HCEC 1CT (cell line): Measurements from ENCODE around the gene LASP1.
"Not testable (repeated sequence)": the region's sequence is repeated elsewhere in the genome, so short reads cannot be mapped to it uniquely, and the experiment has no call there.

ENCODE experiments used
- DNase-seq: peaks from one replicate; pipeline ENCODE4 v3.0.0-alpha.2; 2017

LASP1 gene

DNA sequence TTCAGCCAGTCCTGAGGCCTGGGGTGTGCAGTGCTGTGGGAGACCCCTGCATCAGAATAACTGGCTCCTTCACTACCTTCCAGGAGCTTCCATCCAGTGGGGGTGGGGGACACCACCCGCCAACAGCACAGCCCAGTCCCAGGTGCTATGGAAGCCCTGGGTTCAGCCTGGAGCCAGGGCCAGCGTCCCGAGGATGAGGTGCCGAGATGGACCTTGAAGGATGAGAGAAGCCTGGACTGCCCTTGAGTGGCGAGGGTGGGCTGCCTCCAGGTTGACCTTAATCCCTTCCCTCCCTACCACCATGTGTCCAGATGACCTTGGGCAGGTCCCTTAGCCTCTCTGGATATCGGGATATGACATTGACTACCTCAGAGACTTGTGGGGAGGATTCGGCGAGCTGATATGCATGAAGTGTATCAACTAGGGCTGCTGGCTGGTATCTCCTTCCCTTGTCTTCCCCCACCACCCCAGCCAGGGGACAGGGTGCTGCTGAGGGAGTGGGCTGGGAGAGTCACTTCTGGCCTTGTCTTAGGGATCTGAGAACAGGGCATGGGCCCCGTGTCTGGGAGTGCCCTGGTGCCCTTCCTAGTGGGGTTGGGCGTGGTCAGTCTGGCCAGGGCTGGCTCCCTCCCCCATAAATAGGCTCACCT lies 41.3 kb downstream of the LASP1 start:
- no peak for DNase-seq

DNA sequence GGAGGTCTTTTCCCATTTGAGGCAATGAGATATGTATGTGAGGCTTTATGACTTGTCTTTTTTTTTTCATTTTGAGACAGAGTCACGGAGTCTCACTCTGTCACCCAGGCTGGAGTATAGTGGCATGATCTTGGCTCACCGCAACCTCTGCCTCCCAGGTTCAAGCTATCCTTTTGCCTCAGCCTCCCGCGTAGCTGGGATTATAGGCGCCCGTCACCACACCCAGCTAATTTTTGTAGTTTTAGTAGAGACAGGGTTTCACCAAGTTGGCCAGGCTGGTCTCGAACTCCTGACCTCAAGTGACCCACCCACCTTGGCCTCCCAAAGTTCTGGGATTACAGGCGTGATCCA lies 41.8 kb downstream of the LASP1 start:
- DNase-seq = not testable (repeated sequence)

DNA sequence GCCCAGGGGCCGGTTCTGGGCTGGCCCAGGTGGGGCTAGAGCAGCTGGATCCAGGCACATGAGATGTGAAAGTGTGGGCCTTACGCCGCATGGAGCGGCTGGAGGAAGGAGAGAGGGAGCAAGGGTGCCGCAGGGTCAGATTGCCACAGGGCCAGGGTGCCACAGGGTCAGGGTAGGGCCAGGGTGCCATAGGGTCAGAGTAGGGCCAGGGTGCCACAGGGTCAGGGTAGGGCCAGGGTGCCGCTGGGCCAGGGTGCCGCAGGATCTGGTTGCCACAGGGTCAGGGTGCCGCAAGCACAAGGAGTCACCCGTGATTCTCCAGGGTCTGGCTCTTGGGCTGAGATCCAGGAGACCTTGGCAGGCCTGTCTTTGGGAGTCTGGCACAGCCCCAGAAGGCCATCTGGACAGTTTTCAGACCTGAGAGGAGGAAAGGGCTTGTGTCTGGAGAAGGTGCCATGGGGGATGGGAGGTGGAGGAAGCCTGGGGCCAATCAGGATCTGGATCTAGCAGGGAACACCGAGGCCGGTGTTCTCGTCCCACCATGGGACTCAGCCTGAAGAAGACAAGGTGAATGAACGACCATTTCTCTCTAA lies 42.5 kb downstream of the LASP1 start:
- no peak for DNase-seq

DNA sequence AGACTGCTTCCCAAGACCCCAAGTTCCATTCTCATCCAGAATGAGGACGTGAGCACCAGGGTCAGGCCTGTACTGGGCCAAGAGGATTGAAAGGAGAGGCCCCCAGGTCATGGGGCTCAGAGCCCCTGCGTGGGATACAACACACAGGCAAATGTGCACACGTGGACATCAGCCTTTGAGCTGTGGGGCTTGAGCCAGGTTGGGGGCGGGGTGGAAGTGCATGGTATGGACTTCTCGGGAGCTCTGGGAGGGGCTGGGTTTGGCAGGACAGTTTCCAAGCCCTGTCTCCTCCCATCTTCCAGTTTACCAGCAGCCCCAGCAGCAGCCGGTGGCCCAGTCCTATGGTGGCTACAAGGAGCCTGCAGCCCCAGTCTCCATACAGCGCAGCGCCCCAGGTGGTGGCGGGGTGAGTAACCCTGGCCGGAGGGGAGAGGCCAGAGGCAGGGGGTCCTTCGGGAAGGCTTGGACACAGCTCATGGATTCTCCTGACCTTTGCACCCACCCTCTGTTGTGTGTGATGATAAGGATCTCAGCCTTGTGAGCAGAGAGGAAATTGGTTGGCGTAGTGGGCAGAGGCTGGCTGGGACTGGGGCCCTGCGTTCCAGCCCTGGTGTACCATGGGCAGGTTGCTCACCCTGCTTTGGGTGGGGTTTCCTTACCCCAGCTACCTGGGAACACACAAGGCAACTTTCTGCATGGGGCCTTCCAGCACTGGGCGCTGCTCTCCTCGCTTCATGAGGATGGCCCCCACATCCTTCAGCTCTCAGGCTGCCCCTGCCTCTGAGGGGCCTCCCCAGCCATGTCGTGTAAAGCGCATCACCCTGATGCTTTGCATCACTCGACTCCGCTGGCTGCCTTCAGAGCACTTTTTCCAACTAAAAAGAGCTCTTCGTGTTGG lies 45.1 kb downstream of the LASP1 start:
- no peak for DNase-seq

DNA sequence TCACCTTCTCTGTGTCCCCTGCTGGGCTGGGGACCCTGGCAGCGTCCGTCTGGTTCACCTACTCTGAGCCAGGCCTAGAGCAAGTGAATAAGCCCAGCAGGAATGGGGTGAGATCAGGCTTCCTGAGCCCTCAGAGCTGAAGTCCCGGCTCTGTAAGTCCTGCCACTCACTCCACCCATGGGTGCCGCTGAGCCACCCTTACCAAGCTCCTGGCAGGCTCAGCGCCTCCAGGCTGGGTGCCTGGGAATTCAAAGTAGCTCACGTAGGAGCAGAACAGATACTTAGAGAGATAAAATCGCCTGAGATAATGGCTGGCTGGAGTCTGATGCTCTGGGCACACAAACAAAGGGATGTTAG lies 45.8 kb downstream of the LASP1 start:
- DNase-seq = no peak

DNA sequence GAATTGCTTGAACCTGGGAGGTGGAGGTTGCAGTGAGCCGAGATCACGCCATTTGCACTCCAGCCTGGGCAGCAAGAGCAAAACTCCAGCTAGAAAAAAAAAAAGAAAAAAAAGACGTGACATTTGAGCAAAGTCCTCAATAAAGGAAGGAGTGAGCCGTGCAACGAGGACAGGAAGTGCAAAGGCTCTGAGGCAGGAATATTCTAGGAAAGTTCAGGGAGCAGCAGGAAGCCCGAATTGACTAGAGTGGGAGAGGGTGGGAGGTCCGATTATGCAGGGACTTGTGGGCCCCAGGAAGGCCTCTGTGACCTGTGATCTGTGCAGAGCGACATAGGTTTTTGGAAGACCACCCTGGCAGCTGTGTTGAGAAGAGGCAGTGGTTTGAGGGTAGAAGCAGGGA lies 46.9 kb downstream of the LASP1 start:
- DNase-seq = no peak

DNA sequence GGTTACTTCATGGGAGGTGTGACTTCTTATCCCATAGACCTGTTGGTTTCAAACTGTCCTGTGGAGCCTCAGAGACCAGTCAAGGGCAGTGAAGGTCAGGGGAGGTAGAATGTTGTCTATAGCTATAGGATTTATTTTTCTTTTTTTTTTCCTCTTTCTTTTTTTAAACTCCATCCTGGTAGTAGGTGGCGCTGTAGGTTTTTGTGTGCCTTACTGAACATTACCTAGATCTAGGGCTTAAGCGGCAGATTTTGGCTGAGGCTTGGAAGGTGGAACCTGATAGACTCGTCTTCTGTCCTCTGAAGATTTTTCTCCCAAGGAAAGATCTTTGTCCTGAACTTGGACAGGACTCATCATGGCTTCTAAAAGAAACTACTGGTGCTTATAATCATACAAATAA lies 47.4 kb downstream of the LASP1 start:
- no peak for DNase-seq

DNA sequence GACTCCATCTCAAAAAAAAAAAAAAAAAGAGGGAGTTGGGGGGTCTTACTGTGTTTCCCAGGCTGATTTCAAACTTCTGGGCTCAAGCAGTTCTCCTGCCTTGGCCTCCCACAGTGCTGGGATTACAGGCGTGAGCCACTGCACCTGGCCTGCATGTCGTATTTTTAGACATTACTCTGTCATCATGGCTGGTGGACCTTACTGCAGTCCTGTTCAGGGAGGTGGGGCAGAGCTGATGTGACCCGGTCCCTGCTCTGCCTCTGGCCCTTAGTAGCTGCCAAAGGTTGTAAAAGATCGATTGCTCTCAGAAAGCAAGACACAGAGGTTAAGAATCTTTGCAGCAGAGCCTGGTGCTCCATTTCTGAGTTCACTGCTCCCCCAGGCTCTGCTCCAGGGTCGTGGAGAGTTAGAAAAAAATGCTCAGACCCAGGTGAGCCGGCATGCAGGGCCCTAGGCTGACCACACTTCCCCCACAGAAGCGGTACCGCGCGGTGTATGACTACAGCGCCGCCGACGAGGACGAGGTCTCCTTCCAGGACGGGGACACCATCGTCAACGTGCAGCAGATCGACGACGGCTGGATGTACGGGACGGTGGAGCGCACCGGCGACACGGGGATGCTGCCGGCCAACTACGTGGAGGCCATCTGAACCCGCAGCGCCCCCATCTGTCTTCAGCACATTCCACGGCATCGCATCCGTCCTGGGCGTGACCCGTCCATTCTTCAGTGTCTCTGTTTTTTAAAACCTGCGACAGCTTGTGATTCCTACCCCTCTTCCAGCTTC lies 48.5 kb downstream of the LASP1 start:
- DNase-seq = no peak

DNA sequence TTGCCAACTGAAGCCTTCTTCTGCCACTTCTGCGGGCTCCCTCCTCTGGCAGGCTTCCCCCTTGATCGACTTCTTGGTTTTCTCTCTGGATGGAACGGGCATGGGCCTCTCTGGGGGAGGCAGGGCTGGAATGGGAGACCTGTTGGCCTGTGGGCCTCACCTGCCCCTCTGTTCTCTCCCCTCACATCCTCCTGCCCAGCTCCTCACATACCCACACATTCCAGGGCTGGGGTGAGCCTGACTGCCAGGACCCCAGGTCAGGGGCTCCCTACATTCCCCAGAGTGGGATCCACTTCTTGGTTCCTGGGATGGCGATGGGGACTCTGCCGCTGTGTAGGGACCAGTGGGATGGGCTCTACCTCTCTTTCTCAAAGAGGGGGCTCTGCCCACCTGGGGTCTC lies 49.1 kb downstream of the LASP1 start:
- DNase-seq = no peak

DNA sequence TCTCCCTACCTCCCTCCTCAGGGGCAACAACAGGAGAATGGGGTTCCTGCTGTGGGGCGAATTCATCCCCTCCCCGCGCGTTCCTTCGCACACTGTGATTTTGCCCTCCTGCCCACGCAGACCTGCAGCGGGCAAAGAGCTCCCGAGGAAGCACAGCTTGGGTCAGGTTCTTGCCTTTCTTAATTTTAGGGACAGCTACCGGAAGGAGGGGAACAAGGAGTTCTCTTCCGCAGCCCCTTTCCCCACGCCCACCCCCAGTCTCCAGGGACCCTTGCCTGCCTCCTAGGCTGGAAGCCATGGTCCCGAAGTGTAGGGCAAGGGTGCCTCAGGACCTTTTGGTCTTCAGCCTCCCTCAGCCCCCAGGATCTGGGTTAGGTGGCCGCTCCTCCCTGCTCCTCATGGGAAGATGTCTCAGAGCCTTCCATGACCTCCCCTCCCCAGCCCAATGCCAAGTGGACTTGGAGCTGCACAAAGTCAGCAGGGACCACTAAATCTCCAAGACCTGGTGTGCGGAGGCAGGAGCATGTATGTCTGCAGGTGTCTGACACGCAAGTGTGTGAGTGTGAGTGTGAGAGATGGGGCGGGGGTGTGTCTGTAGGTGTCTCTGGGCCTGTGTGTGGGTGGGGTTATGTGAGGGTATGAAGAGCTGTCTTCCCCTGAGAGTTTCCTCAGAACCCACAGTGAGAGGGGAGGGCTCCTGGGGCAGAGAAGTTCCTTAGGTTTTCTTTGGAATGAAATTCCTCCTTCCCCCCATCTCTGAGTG lies 49.6 kb downstream of the LASP1 start:
- no peak for DNase-seq

DNA sequence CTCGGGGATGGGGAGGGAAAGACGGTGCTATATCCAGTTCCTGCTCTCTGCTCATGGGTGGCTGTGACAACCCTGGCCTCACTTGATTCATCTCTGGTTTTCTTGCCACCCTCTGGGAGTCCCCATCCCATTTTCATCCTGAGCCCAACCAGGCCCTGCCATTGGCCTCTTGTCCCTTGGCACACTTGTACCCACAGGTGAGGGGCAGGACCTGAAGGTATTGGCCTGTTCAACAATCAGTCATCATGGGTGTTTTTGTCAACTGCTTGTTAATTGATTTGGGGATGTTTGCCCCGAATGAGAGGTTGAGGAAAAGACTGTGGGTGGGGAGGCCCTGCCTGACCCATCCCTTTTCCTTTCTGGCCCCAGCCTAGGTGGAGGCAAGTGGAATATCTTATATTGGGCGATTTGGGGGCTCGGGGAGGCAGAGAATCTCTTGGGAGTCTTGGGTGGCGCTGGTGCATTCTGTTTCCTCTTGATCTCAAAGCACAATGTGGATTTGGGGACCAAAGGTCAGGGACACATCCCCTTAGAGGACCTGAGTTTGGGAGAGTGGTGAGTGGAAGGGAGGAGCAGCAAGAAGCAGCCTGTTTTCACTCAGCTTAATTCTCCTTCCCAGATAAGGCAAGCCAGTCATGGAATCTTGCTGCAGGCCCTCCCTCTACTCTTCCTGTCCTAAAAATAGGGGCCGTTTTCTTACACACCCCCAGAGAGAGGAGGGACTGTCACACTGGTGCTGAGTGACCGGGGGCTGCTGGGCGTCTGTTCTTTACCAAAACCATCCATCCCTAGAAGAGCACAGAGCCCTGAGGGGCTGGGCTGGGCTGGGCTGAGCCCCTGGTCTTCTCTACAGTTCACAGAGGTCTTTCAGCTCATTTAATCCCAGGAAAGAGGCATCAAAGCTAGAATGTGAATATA lies 50.8 kb downstream of the LASP1 start:
- no peak for DNase-seq

DNA sequence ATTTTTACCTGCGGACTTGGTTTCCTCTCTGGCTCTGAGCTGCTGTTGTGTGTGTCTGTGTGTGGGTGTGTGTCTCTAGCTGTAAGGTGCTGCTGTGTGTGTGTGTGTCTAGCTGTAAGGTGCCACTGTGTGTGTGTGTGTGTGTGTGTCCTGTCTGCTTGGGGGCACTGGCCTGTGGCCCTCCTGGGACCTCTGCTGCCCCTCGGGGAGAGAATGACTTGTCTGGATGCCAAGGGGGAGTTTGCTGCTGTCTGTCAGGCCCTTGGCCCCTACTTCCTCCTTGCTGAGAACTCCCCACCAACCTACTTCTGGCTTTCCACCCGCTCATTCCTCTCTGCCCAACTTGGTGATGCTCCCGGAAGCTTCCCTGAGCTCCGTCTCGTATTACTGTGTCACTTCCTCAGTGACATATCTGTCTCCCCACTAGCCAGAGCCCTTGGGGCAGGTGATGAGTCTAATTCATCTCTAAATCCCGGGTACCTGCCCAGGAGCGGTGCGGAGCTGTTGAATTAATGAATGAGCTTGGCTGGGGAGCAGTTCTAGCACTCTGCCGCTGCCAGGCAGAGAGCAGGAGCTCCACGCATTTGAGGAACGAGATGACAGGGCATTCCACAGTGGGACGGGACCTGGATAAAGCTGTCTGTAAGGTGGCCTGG lies 52.0 kb downstream of the LASP1 start:
- DNase-seq = no peak

DNA sequence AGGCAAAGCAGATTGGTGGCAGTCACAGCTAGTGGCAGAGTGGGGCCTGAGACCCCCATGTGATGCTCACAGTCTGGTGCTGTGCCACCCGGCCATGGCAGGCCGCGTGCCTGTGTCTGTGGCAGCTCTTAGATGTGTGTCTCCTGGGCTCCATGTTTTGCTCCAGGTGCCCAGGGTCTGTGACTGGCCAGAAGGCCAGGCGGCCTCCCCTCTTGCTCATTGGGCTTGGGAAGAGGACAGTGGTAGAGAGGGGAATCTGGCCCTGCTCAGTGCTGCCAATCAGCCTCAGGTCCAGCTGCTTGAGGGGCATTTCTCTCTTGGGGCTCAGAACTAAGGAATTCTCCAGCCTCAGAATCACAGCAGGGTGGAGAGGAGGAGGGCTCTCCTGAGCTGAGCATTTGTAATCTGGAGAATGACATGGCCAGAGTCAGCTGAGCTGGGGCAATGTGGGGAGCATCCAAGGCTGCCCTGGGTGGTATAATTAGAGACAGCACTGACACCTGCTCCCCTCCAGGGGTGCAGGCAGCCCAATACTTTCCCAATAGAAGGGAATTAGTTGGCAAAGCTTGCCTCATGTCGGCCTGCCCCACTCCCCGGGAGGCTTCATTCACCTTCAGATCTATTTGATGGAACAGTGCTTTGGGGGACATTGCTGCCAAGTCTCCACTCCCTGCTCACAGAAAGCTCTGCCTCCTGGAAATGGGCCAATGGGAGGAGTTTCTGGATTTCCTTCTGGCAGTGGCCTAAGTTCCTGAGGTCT lies 52.9 kb downstream of the LASP1 start:
- DNase-seq = peak; percentile 61

DNA sequence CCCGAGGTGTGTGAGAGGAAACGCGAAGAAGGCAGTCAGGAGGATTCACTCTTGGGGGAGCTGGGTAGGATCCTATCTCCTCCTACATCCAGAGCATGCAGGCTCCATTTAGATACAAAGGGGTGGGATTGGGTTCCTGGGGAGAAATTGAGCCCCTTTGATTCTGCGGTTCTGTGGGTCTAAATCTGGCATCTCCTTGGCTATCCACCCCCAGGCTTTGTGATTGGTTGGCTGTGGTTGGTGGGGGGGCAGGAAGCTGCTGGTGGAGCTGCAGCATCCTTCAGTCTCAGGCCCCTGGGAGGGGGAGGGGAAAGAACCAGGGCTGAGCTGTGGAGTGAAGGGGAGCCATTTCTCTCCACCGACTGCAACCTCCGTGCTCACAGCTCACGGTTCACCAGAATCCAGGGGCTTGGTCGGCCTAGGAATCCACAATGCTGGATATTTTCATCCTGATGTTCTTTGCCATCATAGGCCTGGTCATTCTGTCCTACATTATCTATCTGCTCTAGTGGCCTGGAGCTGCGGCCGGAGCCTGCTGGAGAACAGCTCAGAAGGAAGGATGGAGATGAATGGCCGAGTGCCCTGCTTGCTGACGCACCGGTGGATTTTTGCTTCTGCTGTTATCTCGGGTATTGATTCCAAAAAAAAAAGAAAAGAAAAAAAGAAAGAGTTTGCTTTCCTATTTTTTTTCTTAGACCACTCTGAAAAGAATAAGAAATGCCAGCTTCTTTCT lies 55.6 kb downstream of the LASP1 start, which contains the start of gene LASP1NB:
LASP1NB (plus strand) TSS at position 352 of the 733 bp plus-strand sequence.
- DNase-seq = no peak

DNA sequence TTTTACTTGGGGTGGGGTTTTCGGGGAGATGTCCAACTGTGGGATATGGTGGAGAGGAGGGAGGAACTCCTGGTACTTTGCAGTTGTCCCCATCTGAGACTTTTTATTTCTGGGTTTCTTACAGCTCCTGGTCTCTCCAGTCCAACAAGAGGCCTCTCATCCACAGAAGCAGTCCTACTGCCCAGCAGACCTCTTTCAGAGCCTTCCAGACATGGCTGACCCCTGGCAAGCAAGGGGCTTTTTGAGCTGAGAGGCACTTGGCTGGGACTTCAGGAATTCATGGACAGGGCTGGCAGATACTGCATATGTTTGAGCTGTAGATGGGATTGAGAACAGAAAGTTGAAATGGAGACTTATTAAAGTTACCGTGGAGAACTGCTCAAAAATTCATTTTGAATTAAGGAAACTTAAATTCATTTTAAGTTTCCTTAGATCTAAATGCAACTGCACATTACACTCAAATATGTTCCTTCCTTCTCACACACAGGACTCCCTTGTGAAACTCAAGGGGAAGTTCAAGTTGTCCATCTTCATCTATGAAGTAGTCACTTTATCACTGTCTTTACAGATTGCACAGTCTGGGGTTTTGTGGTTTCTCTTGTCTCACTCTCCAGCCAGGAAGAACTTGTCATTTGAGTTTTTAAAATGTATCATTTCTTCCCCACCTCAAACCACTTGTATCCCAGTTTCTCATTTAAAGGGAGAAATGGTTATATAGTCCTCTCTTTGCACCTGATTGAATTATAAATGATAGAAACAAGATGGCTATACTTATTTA lies 56.6 kb downstream of the LASP1 start:
- no peak for DNase-seq

DNA sequence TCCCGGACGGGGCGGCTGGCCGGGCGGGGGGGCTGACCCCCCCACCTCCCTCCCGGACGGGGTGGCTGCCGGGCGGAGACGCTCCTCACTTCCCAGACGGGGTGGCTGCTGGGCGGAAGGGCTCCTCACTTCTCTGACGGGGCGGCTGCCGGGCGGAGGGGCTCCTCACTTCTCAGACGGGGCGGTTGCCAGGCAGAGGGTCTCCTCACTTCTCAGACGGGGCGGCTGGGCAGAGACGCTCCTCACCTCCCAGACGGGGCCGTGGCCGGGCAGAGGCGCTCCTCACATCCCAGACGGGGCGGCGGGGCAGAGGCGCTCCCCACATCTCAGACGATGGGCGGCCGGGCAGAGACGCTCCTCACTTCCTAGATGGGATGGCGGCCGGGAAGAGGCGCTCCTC lies 60.9 kb downstream of the LASP1 start:
- not testable (repeated sequence) for DNase-seq

DNA sequence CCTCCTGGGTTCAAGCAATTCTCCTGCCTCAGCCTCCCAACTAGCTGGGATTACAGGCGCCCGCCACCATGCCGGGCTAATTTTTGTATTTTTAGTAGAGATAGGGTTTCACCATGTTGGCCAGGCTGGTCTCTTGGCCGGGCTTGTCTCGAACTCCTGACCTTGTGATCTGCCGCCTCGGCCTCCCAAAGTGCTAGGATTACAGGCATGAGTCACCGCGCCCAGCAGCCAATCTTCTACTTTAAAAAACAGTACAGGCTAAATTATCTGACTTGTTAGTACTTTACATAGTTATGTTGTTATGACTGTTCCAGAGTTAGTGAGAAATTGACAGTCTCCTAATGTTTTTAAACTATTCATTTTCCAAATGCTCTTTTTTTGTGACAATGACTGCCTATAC lies 64.1 kb downstream of the LASP1 start:
- DNase-seq = not testable (repeated sequence)

DNA sequence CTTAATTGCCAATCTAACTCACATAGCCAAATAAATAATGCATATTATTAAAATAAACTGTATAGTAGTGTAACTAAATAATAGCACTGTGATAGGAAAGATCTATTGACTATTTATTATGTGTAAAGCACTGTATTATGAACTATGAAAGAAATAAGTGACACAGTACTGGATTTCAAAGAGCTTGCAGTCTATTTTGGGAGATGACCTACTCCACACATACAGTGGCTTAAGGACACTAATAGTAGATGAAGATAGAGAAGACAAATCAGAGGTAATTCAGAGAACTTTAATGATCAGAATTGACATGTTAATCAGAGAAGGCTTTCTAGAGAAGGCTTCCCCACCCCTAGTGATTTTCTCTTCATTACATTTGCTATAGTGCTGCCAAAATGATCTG lies 70.1 kb downstream of the LASP1 start:
- no peak for DNase-seq

DNA sequence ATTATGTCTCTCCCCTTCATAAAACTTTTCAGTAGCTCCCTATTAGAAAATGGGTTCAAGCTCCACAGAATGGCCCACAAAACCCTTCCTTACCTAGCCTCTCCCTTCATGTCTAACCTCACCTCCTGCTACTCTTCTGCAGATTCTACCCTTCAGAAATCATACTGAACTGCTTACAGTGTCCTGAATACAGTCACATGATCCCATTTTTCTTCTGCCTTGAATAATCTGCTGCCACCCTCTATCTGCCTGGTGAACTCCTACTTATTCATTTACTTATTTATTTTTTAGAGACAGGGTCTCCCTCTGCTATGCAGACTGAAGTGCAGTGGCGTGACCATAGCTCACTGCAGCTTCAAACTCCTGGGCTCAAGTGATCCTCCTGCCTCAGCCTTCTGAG lies 70.5 kb downstream of the LASP1 start:
- DNase-seq = no peak
